ENCODE measurements around the gene PPP6R2.
"Not testable (repeated sequence)": the region's sequence is repeated elsewhere in the genome, so short reads cannot be mapped to it uniquely, and the experiment has no call there.

Gene PPP6R2

DNA sequence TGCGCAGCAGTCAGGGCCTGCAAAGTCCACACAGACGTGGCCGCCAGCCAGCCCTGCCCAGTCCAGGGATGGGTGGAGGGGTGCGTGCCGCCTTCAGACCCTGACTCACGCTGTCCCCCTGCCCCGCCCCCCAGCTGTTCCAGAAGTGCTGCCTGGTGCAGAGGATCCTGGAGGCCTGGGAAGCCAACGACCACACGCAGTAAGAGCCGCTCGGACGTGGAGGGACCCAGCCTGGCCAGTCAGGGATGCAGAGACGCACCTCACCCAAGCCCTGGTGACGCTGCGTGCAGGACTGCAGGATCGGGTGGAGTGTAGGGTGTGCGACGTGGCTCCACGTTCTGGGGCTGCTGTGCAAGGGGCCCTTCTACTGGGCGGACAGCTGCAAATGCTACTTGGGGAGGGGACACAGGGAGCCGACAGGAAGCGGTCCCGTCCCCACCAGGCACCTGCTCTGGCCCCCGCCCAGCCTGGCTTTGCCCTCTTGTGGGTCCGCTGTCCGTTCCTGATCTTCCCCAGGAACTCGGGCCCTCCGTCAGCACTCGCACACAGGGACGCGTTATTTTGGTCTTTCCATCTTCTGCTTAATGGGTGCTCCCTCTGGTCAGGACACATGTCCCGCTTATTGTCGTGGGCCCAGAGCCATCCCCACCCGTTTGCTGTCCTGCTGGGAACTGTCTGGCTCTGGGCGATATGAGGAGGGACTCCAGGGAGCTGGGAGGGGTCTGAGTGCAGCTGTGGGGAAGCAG, 89.2 kb downstream of the PPP6R2 start:
- in situ Hi-C loops (cut with HindIII; ENCODE audit: low pct_unique_long_range_greater_than_20kb, low sequenced_read_pairs) = no loop called here
- no peak for TF ChIP-seq JUND (IDR thresholded peaks at IDR 0.05; ENCODE audit: low read depth)
- DNase-seq (ENCODE audit: low read depth in 1 of 2, low spot score in 1 of 2) = no peak

DNA sequence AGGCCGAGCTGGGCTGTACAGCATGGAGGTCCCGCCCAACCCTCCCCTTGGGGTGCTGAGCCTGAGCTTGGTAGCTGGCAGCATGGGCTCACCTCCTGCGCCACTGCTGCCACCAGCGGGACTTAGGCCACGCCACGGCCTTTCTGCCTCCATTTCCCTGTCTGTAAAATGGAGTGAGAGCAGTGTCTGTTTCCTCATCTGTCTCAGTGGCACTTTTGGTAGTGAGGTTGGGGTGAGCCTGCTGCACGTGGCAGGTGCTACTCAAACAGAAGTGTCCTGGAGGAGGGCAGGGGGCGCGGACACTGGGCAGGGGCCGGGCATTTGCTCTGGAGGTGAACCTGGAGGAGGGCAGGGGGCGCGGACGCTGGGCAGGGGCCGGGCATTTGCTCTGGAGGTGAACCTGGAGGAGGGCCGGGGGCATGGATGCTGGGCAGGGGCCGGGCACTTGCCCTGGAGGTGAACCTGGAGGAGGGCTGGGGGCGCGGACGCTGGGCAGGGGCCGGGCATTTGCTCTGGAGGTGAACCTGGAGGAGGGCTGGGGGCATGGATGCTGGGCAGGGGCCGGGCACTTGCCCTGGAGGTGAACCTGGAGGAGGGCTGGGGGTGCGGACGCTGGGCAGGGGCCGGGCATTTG, 89.9 kb downstream of the PPP6R2 start:
- DNase-seq (ENCODE audit: low read depth in 1 of 2, low spot score in 1 of 2); in situ Hi-C loops (cut with HindIII; ENCODE audit: low pct_unique_long_range_greater_than_20kb, low sequenced_read_pairs): not testable (repeated sequence)

DNA sequence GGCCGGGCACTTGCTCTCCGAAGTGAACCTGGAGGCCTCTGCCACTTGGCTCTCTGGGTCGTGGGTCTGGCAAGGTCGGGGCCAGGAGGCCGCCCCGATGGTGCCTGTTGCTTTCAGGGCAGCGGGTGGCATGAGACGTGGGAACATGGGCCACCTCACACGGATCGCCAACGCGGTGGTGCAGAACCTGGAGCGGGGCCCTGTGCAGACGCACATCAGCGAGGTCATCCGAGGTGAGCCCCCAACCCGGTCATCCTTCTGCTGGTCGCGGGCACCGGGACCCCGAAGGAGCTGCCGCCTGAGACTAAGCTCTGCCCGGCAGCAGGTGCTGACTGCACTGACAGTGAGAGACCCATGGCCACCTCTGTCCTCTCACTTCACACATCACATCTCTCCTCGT, 91.7 kb downstream of the PPP6R2 start:
- no peak for DNase-seq (ENCODE audit: low read depth in 1 of 2, low spot score in 1 of 2)
- in situ Hi-C loops (cut with HindIII; ENCODE audit: low pct_unique_long_range_greater_than_20kb, low sequenced_read_pairs) = no loop called here
- no peak for TF ChIP-seq JUND (IDR thresholded peaks at IDR 0.05; ENCODE audit: low read depth)

DNA sequence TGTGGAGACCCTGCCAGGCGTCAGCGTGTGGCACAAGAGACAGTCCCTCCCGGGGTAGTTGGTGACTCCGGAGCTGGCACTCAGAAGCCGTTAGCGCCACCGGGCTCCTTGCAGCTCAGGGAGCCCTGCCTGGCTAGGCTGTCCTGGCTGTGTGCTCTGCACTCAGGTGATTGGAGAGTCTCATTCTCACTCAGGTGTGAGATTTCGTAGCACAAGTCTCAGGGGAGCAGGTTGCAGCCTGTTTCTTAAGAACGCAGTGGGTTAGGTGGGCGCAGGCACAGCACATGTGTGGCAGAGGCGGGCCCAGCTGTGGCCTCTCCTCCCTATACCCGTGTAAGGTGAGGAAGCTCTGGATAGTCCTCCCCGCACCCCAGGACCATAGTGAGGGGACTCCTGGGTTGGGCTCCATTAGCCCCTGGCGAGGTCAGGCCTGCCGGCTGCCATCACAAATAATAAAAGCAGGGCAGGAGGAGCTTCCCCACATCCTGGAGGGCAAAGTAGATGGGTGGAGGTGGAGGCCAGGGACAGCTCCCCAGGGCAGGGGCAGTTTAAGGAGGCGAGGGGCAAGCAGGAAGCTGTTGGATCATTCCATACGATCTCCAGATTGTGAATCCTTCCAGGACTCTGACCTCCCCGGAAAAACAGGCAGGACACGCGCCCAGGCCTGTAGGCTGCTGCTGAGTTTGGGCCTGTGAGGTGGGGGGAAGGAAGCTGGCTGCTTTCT, 92.3 kb downstream of the PPP6R2 start:
- in situ Hi-C loops (cut with HindIII; ENCODE audit: low pct_unique_long_range_greater_than_20kb, low sequenced_read_pairs) = no loop called here
- DNase-seq (ENCODE audit: low read depth in 1 of 2, low spot score in 1 of 2) = peak in 1 of 2 experiments; percentile 30
- TF ChIP-seq JUND (IDR thresholded peaks at IDR 0.05; ENCODE audit: low read depth) = no peak

DNA sequence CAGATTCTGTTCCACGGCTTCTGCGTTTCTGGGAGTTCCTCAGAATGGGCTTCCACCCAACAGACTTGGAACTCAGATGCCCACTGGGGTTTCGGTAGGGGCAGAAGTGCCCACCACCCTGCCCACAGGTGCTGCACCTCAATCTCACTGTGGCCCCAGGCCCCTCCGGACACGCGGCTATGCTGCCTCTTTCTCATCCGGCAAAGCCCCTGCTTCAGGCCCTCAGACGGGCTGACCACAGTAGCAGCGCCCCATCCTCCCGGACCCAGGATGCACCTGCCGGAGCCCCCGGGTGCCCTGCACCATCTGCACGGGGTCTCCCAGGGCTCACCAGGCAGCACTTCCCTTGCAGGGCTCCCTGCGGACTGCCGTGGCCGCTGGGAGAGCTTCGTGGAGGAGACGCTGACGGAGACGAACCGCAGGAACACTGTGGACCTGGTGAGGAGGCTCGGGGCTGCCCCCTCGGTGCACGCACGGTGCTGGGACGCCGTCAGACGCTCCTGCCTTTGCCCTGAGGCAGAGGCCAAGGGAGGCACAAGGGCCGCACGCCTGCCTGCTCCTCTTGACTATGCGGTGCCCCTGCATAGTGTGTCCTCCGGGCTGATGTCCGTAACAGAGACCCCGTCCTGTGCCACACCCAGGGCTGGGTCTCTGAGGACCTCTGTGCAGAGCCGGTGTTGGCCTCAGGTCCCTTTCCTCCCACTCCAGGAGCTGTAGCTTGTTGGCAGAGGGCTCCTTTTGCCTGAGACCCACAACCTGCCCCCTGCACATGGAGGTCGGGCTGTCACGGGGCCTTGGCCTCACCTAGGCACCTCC, 93.1 kb downstream of the PPP6R2 start:
- in situ Hi-C loops (cut with HindIII; ENCODE audit: low pct_unique_long_range_greater_than_20kb, low sequenced_read_pairs) = no loop called here
- no peak for DNase-seq (ENCODE audit: low read depth in 1 of 2, low spot score in 1 of 2)
- TF ChIP-seq JUND (IDR thresholded peaks at IDR 0.05; ENCODE audit: low read depth) = no peak

DNA sequence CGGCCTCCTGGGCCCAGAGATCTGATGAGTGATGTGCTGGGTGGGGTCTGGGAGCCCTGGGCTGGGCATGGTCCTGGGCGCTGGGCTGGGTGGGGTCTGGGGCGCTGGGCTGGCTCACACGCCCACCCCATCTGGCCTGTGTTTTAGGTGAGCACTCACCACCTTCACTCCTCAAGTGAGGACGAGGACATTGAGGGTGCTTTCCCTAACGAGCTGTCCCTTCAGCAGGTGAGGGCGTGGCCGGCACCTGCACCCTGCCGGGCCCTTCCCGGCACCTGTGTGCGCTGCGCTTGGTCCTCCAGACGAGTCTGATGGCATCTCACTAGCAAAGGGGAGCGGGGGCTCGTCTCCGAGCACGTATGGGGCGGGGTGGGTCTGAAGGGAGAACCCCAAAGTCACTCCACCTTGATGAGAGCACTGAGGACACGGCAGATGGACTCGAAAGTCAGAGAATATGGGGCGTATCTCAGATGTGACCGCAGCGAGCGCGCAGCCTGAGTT, 93.8 kb downstream of the PPP6R2 start:
- in situ Hi-C loops (cut with HindIII; ENCODE audit: low pct_unique_long_range_greater_than_20kb, low sequenced_read_pairs) = no loop called here
- no peak for DNase-seq (ENCODE audit: low read depth in 1 of 2, low spot score in 1 of 2)
- no peak for TF ChIP-seq JUND (IDR thresholded peaks at IDR 0.05; ENCODE audit: low read depth)

DNA sequence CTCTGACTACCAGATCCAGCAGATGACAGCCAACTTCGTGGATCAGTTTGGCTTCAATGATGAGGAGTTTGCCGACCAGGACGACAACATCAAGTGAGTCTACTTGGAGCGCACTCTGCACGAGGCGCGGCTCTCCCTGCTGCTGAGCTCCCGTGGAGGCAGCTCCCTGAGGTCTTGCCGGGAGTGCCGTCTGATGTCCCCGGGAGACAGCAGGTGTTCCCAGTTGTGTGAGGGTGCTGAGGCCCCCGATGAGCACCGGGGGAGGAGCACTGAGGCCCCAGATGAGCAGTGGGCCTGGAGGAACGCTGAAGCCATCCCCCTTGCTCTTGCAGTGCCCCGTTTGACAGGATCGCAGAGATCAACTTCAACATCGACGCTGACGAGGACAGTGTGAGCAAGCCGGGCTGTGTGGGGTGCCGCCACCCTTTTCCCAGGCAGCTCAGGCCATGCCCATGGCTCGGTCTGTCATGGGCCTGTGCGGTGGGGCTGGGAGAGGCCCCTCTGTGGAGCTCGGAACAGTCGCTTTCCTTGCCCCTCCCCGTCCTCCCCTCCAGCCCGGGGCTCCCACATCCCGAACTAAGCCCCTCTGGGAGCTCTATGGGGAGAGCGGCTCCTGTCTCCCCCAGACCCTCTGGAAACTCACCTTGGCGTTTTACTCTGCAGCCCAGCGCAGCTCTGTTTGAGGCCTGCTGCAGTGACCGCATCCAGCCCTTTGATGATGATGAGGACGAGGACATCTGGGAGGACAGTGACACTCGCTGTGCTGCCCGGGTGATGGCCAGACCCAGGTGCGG, 94.6 kb downstream of the PPP6R2 start:
- TF ChIP-seq JUND (IDR thresholded peaks at IDR 0.05; ENCODE audit: low read depth) = no peak

DNA sequence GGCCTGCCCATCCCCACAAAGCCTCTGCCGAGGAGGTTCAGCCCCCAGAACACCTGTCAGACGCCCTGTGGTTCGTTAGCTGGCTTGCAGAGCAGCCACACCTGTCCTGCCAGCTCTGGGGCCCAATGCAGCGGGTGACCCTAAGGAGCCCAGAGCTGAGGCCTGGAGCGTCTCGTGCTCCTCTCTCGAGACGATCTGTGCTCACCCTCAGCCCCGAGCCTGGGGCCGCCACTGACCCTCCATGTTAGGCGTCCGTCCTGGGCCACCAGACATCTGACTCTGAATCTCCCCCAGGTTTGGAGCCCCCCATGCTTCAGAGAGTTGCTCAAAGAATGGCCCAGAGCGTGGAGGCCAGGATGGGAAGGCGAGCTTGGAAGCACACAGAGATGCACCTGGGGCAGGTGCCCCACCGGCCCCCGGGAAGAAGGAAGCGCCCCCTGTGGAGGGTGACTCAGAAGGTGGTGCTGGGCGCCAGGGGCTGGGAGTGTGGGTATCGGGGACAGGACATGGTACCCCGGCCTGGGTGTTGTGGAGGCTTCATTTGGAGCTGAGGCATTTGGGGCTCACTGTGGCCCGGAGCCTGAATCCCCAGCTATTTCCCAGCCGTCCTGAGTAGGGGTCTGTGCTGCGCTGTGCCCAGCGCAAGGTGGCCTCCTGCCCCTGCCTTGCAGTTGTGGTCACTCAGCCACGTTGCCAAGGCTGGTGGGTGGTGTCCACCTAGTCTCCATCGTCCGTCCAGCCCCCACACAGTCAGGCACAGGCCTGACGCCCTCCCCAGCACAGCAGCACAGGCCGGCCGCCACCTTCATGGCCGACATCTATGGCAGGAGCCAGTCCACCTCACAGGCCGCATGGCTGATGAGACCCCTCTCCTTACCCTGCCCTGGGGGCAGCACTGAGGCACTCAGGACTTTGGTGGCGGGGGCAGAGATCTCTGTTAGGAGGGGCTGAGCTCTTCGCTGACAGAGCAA, 95.5 kb downstream of the PPP6R2 start:
- DNase-seq (ENCODE audit: low read depth in 1 of 2, low spot score in 1 of 2) = no peak
- in situ Hi-C loops (cut with HindIII; ENCODE audit: low pct_unique_long_range_greater_than_20kb, low sequenced_read_pairs) = no loop called here
- TF ChIP-seq JUND (IDR thresholded peaks at IDR 0.05; ENCODE audit: low read depth) = no peak

More for the DNA sequence above, 94.6 kb downstream of the PPP6R2 start:
- no peak for DNase-seq (ENCODE audit: low read depth in 1 of 2, low spot score in 1 of 2)
- in situ Hi-C loops (cut with HindIII; ENCODE audit: low pct_unique_long_range_greater_than_20kb, low sequenced_read_pairs) = no loop called here

DNA sequence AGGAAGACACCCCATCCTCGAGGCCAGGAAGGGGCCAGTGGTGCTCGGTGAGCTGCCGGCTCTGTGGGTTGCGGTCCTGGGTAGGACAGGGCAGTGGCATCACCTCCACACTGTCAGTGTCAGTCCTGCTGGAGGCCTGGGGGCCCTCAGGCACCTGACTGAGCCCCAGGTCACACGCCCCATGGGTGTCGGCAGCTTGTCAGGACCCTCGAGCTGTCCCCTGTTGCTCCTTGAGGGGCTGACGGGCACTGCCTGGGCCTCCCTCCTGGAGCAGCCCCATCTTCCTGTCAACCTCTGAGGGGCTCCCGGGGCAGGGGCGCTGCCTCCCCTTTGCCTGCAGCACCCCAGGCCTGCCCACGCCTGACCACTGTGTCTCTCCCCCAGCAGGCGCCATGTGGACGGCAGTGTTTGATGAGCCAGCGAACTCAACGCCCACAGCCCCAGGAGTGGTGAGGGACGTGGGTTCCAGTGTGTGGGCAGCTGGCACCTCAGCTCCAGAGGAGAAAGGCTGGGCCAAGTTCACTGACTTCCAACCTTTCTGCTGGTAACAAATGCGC, 96.3 kb downstream of the PPP6R2 start:
- DNase-seq (ENCODE audit: low read depth in 1 of 2, low spot score in 1 of 2) = no peak
- in situ Hi-C loops (cut with HindIII; ENCODE audit: low pct_unique_long_range_greater_than_20kb, low sequenced_read_pairs) = no loop called here
- TF ChIP-seq JUND (IDR thresholded peaks at IDR 0.05; ENCODE audit: low read depth) = no peak

DNA sequence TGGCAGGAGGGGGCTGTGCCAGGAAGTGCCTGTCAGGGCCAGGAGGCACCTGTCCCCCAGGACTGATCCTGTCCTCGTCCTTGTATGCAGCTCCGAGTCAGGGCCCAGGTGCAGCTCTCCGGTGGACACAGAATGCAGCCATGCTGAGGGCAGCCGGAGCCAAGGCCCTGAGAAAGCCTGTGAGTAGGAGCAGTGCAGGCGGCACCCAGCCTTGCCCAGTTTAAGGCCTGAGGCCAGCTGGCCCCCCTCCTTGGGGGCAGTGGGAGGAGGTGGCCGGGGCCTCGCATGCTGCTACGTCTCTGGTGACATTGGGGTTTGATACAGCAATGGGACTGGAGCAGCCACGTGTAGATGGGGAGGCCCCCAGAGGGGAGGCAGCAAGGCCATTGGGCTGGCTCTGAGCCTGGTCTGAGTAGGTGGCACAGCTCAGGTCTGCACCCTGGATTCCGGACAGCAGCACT, 96.8 kb downstream of the PPP6R2 start:
- DNase-seq (ENCODE audit: low read depth in 1 of 2, low spot score in 1 of 2) = no peak
- in situ Hi-C loops (cut with HindIII; ENCODE audit: low pct_unique_long_range_greater_than_20kb, low sequenced_read_pairs) = no loop called here

More for the DNA sequence above, 96.8 kb downstream of the PPP6R2 start:
- TF ChIP-seq JUND (IDR thresholded peaks at IDR 0.05; ENCODE audit: low read depth) = no peak

Measured in T47D (cell line).